Hematopoietic multipotent progenitor cell treated with erythropoietin and hydrocortisone succinate and interleukin-3 and kit ligand, for 15 days (in vitro differentiated cells): ENCODE data around the gene DNAJC8.

Experiments used
- DNase-seq: peaks from one replicate; pipeline ENCODE4 v3.0.0-alpha.2; 2015; ENCODE audit warnings: low spot score

Gene DNAJC8

GRCh38 chr1:28249013-28249865 is 16.4 kb upstream of the DNAJC8 start:
- DNase-seq: peak; percentile 60

GRCh38 chr1:28248273-28249012 is 15.6 kb upstream of the DNAJC8 start:
- peak; percentile 87 for DNase-seq

- no peak for DNase-seq
Measured at GRCh38 chr1:28247612-28248272, 14.9 kb upstream of the DNAJC8 start.

- peak; percentile 33 for DNase-seq
Measured at GRCh38 chr1:28246427-28246832, 13.6 kb upstream of the DNAJC8 start.

GRCh38 chr1:28244549-28245251 is 11.9 kb upstream of the DNAJC8 start:
- DNase-seq: no peak

- DNase-seq: no peak
Measured at GRCh38 chr1:28243685-28244311, 11.0 kb upstream of the DNAJC8 start.

- DNase-seq: no peak
Measured at GRCh38 chr1:28241638-28242241, 8.9 kb upstream of the DNAJC8 start.

- no peak for DNase-seq
Measured at GRCh38 chr1:28240024-28240423, 7.2 kb upstream of the DNAJC8 start.

GRCh38 chr1:28239004-28239403 is 6.2 kb upstream of the DNAJC8 start:
- DNase-seq: no peak

- peak; percentile 77 for DNase-seq
Measured at GRCh38 chr1:28236656-28237322, 4.0 kb upstream of the DNAJC8 start.

GRCh38 chr1:28235755-28236655 is 3.2 kb upstream of the DNAJC8 start, which contains the start of gene ATP5IF1:
Gene ATP5IF1 (plus strand): TSS chr1:28236124. CDS start chr1:28236184, 60 bp downstream.
- peak; percentile 98 for DNase-seq

GRCh38 chr1:28233264-28233606 is 406 bp upstream of the DNAJC8 start:
- DNase-seq: no peak

GRCh38 chr1:28229996-28230395 is 2.8 kb downstream of the DNAJC8 start:
- DNase-seq: no peak

- no peak for DNase-seq
Measured at GRCh38 chr1:28229089-28229488, 3.7 kb downstream of the DNAJC8 start.

- DNase-seq: peak; percentile 55
Measured at GRCh38 chr1:28213315-28213714, 19.5 kb downstream of the DNAJC8 start.

- DNase-seq: no peak
Measured at GRCh38 chr1:28209700-28210099, 23.1 kb downstream of the DNAJC8 start.

- DNase-seq: peak; percentile 58
Measured at GRCh38 chr1:28208818-28209441, 23.9 kb downstream of the DNAJC8 start.

- no peak for DNase-seq
Measured at GRCh38 chr1:28205243-28205642, 27.6 kb downstream of the DNAJC8 start.

- DNase-seq: no peak
Measured at GRCh38 chr1:28200234-28200873, 32.5 kb downstream of the DNAJC8 start.
